Smooth muscle cell of the coronary artery (primary cell): Measurements from ENCODE around the gene ENPP6. TPM values are rescaled to one million over a fixed set of nuclear protein-coding genes. Genes with fewer than 3 reads are reported as not detected.

Experiments used
- total RNA-seq: library from RNA; depleted of rRNA; stranded (reverse); fragments of >200 nt; gene quantifications from 2 replicates; pipeline ENCODE4 v1.2.3, GENCODE V29; 2014; ENCODE audit warnings: low replicate concordance

ENPP6 gene
- total RNA-seq: not detected in 2 replicates

GRCh38 chr4:184217634-184218033 is at the start of gene ENPP6:
Gene ENPP6 (minus strand): TSS chr4:184217873. CDS start chr4:184217819, 54 bp downstream.

